Left forelimb (tissue), 1 donor: ENCODE results near the gene FRMD4A.
A peak's percentile ranks its signal among the peaks of the same experiment; 100 is the strongest.

Experiments used
- DNase-seq: peaks from one replicate; pipeline ENCODE4 v3.0.0-alpha.2; 2018; ENCODE audit warnings: low spot score

The FRMD4A gene

GRCh38 chr10:13698217-13698616 is 632.5 kb downstream of the FRMD4A start:
- no peak for DNase-seq

DNA sequence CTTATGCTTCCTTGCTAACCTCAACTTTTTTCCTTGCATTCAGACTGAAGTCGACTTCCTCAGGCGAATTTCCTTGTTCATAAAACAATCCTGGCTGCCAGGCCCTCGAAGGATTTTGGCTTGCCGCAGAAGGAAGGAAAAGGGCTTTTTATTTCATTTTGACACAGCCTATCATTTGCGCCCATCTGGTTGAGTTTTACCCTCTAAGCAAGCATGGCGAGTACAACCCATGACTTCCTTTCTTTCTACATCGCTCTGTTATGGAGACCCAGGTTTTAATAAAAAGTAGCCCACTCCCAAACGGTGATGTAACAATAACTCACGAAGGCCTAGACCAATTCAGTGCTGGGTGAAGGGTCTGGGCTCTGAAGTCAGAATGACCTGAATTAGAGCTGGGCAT is 634.7 kb downstream of the FRMD4A start:
- DNase-seq: no peak

DNA sequence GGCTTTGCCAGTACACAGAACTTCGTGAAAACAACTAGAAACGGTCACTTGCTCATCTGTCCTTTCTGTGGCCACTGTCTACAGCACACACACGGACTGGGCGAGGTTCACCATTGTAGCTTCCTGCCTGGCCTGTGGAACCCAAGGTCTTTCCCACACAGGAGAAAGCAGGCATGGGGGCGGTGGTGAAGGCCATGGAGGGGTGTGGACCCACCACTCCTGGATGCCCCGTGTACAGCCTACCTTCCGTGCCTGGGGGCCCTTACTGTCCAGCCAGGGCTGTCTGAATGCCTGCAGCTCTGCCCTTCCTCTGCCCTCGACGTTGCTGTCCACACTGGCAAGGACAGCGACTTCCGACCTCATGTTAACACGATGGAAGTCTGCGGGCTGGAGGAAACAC is 635.1 kb downstream of the FRMD4A start:
- no peak for DNase-seq

DNA sequence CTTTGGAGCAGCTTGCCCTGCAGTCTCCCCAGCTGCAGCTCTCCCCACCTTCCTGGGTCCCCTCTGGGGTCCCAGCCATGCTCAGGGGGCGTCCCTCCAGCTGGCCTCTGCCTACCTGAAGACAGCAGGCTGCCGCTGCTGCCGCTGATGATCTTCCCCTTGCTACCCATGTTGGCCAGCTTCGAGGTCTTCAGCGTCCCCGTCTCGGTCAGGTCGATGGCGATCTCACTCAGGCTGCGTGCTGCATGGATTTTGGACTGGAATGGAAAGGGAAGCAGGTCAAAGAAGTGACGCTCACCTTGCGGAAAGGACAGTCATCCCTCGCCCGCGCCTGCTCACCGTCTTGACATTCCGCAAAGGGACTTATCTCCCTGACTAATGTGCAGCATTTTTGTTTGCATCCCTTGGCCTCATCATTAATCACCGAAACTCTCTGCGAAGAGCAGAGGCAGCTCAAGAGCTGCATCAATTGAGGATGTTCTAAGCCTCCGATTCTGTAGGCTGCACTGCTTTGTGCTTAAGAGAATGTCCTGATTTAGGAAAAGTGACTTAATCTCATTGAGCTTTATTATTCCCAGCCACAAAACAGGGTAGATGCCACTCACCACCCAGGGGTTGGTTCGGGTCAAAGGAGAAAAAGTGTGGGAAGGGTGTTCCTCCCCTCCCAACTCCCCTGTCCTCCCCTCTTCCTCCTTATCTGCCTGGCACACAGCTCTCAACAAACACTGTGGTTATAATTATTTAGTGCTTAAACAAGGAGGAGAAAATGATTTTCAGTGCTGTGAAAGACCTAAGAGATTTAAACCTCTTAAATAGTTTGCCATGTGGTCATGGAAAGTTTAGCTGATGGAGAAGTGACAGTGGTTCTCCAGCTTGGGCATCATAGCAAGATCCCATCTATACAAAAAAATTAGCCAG is 636.7 kb downstream of the FRMD4A start:
- DNase-seq: no peak

GRCh38 chr10:13690281-13690825 is 640.4 kb downstream of the FRMD4A start:
- DNase-seq: no peak

DNA sequence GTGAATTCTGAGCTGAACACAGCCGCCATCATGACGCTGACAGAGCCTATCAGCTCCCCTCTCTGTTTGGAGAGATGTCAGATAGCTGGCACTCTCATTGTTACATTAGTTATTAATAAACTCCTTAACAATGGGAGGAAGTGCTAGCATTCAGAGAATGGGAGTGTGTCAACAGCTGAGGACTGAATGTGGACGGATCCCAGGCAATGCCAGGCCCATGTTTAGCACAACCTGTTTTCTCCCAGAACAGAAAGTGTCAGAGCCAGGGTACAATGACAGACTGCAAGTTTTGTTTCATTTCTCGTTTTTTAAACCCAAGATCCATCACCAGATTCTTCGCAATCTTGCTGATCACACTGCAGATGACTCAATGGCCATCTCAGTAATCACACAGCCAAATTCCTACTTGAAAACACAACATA is 644.4 kb downstream of the FRMD4A start:
- no peak for DNase-seq

DNA sequence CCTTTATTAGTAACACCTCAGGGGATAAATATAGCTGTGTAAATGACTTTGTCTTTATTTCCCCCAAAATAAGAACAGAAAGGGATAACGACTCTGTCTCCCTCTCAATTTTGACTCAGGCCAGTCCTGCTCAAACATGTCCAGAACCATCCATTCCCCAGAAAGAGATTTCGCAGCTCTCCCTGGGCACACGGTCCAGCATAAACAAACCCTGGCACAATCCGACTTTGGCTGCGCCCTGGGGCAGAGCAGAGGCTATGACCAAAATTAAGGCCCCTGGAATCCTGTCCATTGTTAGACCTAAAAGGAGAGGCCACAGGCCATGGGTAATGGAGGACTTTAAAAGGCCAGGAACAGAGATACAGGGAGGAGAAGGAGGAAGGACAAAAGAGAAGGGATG is 644.8 kb downstream of the FRMD4A start:
- DNase-seq: no peak

- no peak for DNase-seq
These were observed 645.8 kb downstream of the FRMD4A start for GRCh38 chr10:13684806-13685482.

- DNase-seq: peak; percentile 86
These were observed 646.4 kb downstream of the FRMD4A start for GRCh38 chr10:13684252-13684791.

GRCh38 chr10:13683017-13683416 is 647.7 kb downstream of the FRMD4A start:
- DNase-seq: no peak

DNA sequence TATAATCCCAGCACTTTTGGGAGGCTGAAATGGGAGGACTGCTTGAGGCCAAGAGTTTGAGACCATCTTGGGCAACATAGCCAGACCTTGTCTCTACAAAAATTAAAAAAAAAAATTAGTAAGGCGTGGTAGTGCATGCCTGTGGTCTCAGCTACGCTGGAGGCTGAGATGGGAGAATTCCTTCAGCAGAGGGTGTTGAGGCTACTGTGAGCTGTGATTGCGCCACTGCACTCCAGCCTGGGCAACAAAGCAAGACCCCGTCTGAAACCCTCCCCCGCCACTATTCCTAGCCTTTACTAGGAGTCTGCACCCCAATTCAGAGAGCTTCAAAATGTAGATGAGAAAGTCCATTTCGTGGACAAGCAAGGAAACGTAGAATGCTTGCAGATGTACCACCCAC is 648.8 kb downstream of the FRMD4A start:
- no peak for DNase-seq

DNA sequence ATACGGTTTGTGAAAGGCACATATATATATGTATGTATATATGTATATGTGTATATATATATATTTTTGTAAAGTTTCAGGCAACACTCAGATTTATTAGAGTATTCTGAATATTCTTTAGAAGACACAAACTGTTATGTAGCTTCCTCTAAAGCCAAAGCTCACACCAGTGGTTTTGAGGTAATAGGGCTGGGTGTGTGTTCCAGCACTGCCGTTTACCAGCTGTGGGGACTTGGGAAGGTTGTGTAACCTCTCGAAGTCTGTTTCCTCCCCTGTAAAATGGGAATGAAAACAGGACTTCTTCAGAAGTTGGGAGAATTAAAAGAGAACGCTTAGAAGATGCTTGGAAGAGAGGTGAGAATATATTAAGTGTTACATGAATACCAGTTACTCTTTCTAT is 649.2 kb downstream of the FRMD4A start:
- DNase-seq: no peak

- DNase-seq: no peak
These were observed 649.6 kb downstream of the FRMD4A start for GRCh38 chr10:13681095-13681494.

- no peak for DNase-seq
These were observed 652.5 kb downstream of the FRMD4A start for GRCh38 chr10:13678101-13678843.

- DNase-seq: peak; percentile 73
These were observed 655.8 kb downstream of the FRMD4A start for GRCh38 chr10:13674645-13675588.

DNA sequence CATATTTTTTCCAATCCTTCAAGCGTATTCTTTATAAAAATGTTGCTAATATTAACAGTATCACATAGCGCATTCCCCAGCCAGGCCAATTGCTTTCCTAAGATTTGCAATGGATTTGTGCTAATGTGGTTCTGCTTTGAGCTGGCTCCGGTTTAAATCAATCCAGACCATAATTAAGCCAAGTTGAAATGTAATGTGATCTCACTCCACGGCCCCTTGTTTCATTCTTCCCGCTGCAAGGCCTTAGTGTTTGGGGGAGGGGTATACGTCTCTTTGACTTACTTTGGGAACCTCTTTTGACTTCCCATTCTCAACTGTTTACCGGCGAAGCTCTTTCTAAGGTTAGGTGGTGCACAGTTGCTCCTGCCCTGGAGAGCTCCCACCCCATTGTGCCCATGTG is 657.6 kb downstream of the FRMD4A start:
- DNase-seq: no peak

DNA sequence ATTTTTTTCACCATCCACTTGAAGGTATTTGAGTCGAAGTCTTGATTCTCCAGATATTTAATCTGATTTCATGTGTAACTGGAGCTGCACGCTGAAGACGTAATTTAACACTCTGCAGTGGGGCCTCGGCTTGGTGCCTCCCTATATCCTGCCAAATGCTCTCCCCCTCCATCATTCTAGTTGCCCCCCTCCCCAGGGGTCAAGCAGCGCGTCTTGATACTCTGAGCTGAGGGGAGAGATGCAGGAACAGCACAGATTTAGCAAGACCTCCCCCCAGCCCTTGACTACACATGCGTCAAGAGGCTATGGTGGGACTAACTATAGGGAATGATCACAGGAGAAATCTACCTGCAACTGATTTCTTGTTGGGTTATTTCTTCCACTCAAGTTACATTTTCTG is 658.2 kb downstream of the FRMD4A start:
- no peak for DNase-seq

- no peak for DNase-seq
These were observed 658.8 kb downstream of the FRMD4A start for GRCh38 chr10:13671904-13672303.

GRCh38 chr10:13670311-13670710 is 660.4 kb downstream of the FRMD4A start:
- DNase-seq: no peak

GRCh38 chr10:13669901-13670300 is 660.8 kb downstream of the FRMD4A start:
- DNase-seq: no peak
